A673 (cell line): ENCODE measurements around the gene NAXD. TPM values are rescaled to one million over a fixed set of nuclear protein-coding genes. Genes with fewer than 3 reads are reported as not detected.
A peak's percentile ranks its signal among the peaks of the same experiment; 100 is the strongest.

Experiments
- BruUV-seq: library from RNA; stranded (reverse); fragments of 400-500 nt; replicated peaks from 2 replicates; lab custom pipeline; 2021; lab: Mats Ljungman, UMichigan
- CTCF ChIA-PET: fragments of 300-600 bp; sonication (Branson Sonifier 250); formaldehyde crosslinking; loops from one replicate; lab custom pipeline; 2022; ENCODE audit warnings: antibody characterized with exemption; lab: Charles Lee
- POLR2A ChIA-PET: fragments of 300-600 bp; sonication (Branson Sonifier 250); formaldehyde crosslinking; loops from one replicate; lab custom pipeline; 2022; ENCODE audit warnings: antibody characterized with exemption; ENCODE audit not compliant: low non-redundant PET; lab: Charles Lee
- DNase-seq: peaks from one replicate; pipeline ENCODE4 v3.0.0-alpha.2; 2015; ENCODE audit warnings: low spot score
- H3K27ac ChIP-seq: fragments of 200-600 bp; sonication (generic); 2 replicates; pipeline ENCODE4 v1.5.1; 2016; ENCODE audit warnings: mixed run types, low read depth, mild to moderate bottlenecking, mixed read lengths, antibody characterized with exemption, low read length; ENCODE audit not compliant: poor library complexity, severe bottlenecking
- H3K27me3 ChIP-seq: fragments of 200-600 bp; sonication (generic); replicated peaks from 2 replicates; pipeline ENCODE4 v1.6.1; 2017; ENCODE audit warnings: mixed run types, low read depth, mild to moderate bottlenecking, mixed read lengths, antibody characterized with exemption, low read length; ENCODE audit not compliant: insufficient read depth, poor library complexity
- H3K36me3 ChIP-seq: fragments of 200-600 bp; sonication (generic); 2 replicates; pipeline ENCODE4 v1.6.1; 2016; ENCODE audit warnings: mixed run types, mild to moderate bottlenecking, mixed read lengths, antibody characterized with exemption, low read length; ENCODE audit not compliant: insufficient read depth, poor library complexity, severe bottlenecking
- H3K4me1 ChIP-seq: fragments of 200-600 bp; sonication (generic); 2 replicates; pipeline ENCODE4 v1.6.1; 2017; ENCODE audit warnings: mixed run types, mild to moderate bottlenecking, mixed read lengths, antibody characterized with exemption, low read length; ENCODE audit not compliant: insufficient read depth, poor library complexity, severe bottlenecking
- H3K4me3 ChIP-seq: fragments of 200-600 bp; sonication (generic); 2 replicates; pipeline ENCODE4 v1.5.1; 2016; ENCODE audit warnings: low read depth, mixed run types, mild to moderate bottlenecking, mixed read lengths, low read length; ENCODE audit not compliant: poor library complexity, severe bottlenecking
- H3K9me3 ChIP-seq: fragments of 200-600 bp; sonication (generic); 2 replicates; pipeline ENCODE4 v1.6.1; 2016; ENCODE audit warnings: mixed run types, low read depth, mild to moderate bottlenecking, mixed read lengths, antibody characterized with exemption, low read length; ENCODE audit not compliant: poor library complexity, severe bottlenecking
- CTCF ChIP-seq: fragments of 300-800, 200-600 bp; sonication (generic); conservative IDR thresholded peaks from 2 replicates; pipeline ENCODE4 v1.5.1; 2017; ENCODE audit warnings: low read depth, mild to moderate bottlenecking, antibody characterized with exemption, low read length, moderate library complexity, mixed read lengths
- EZH2 ChIP-seq: fragments of 200-600 bp; sonication (generic); IDR thresholded peaks from 2 replicates; pipeline ENCODE4 v1.6.1; 2017; ENCODE audit warnings: borderline replicate concordance, low read depth, mild to moderate bottlenecking, mixed read lengths, antibody characterized with exemption, low read length; ENCODE audit not compliant: poor library complexity, severe bottlenecking
- intact Hi-C: fragments of 100-400 bp; cut with micrococcal nuclease; formaldehyde crosslinking; loops from one replicate; pipeline ENCODE4 v1.10.0; 2022; ENCODE audit not compliant: unreplicated experiment
- total RNA-seq: library from RNA; stranded (reverse); gene quantifications from 2 replicates; pipeline ENCODE4 v1.2.3, GENCODE V29; 2021

The NAXD gene
- total RNA-seq, 1 experiment from 2014 or later = 27.9 TPM

- ChIA-PET CTCF (no interaction called here), POLR2A (no interaction called here)
- no peaks in the 10 kb centered on the region for H3K27me3 ChIP-seq
- peaks cover 55% of the 10 kb centered on the region for H3K36me3 ChIP-seq
- intact Hi-C loops = no loop called here
- no peak overlapping the region for H3K4me3 ChIP-seq
- H3K27ac ChIP-seq = no peak overlapping the region
- H3K9me3 ChIP-seq = no peaks in the 10 kb centered on the region
- BruUV-seq = TSS peak; percentile 30
- TF ChIP-seq CTCF (no peak), EZH2 (no peak)
- no peaks in the 10 kb centered on the region for H3K4me1 ChIP-seq
- DNase-seq = no peak
Observed at GRCh38 chr13:110638814-110639806, 23.8 kb downstream of the NAXD start.

- BruUV-seq = no TSS peak
- intact Hi-C loops = no loop called here
- H3K4me1 ChIP-seq = no peaks in the 10 kb centered on the region
- POLR2A ChIA-PET = no interaction called here
- H3K27ac ChIP-seq = no peak overlapping the region
- H3K4me3 ChIP-seq = no peak overlapping the region
- peaks cover 55% of the 10 kb centered on the region for H3K36me3 ChIP-seq
- TF ChIP-seq CTCF = no peak
- no peak for TF ChIP-seq EZH2
- CTCF ChIA-PET = no interaction called here
- H3K27me3 ChIP-seq = no peaks in the 10 kb centered on the region
- DNase-seq = no peak
- H3K9me3 ChIP-seq = no peaks in the 10 kb centered on the region
Observed at GRCh38 chr13:110639935-110640334, 24.6 kb downstream of the NAXD start.

GRCh38 chr13:110640591-110641029 is 25.3 kb downstream of the NAXD start:
- Histone ChIP-seq H3K4me1 (no peaks in the 10 kb centered on the region), H3K36me3 (peaks cover 49% of the 10 kb centered on the region), H3K4me3 (no peak overlapping the region), H3K27ac (no peak overlapping the region), H3K27me3 (no peaks in the 10 kb centered on the region), H3K9me3 (no peaks in the 10 kb centered on the region)
- ChIA-PET POLR2A (no interaction called here), CTCF (no interaction called here)
- intact Hi-C loops = no loop called here
- no peak for DNase-seq
- no TSS peak for BruUV-seq
- no peak for TF ChIP-seq CTCF
- no peak for TF ChIP-seq EZH2
